PC-3 (cell line): ENCODE data around the gene PSAP. TPM values are rescaled to one million over a fixed set of nuclear protein-coding genes. Genes with fewer than 3 reads are reported as not detected.

ENCODE experiments used
- ATAC-seq: fragments of 200-7000 bp; cut with Tn5 transposase; 2 replicates; pipeline ENCODE4 v1.9.1; 2020; ENCODE audit warnings: mild to moderate bottlenecking, moderate library complexity
- BruUV-seq: library from RNA; stranded (reverse); fragments of 400-500 nt; replicated peaks from 2 replicates; lab custom pipeline; 2021; lab: Mats Ljungman, UMichigan
- CTCF ChIA-PET: fragments of 300-600 bp; sonication (Branson Sonifier 250); formaldehyde crosslinking; loops from one replicate; lab custom pipeline; 2022; ENCODE audit warnings: antibody characterized with exemption; lab: Charles Lee
- POLR2A ChIA-PET: fragments of 300-600 bp; sonication (Branson Sonifier 250); formaldehyde crosslinking; loops from one replicate; lab custom pipeline; 2022; ENCODE audit warnings: antibody characterized with exemption; ENCODE audit not compliant: unreplicated experiment; lab: Charles Lee
- DNase-seq: peaks from one replicate; pipeline ENCODE4 v3.0.0-alpha.2; 2015
- H2AFZ ChIP-seq: fragments of 300-600 bp; sonication (generic); 2 replicates; pipeline ENCODE4 v1.6.0; 2016; ENCODE audit warnings: antibody characterized with exemption, low read length
- H3F3A ChIP-seq: fragments of 300-600 bp; sonication (generic); one replicate; pipeline ENCODE4 v1.6.0; 2017; ENCODE audit warnings: antibody characterized with exemption, low read length, control low read depth, mild to moderate bottlenecking; ENCODE audit not compliant: unreplicated experiment
- H3K27ac ChIP-seq: fragments of 300-600 bp; sonication (generic); 2 replicates; pipeline ENCODE4 v1.5.1; 2016; ENCODE audit warnings: mild to moderate bottlenecking, low read length
- H3K27me3 ChIP-seq: fragments of 300-600 bp; sonication (generic); 2 replicates; pipeline ENCODE4 v1.6.1; 2016; ENCODE audit warnings: low read length, mixed read lengths
- H3K36me3 ChIP-seq: fragments of 300-600 bp; sonication (generic); 2 replicates; pipeline ENCODE4 v1.6.1; 2016; ENCODE audit warnings: low read depth, mixed run types, low read length, mixed read lengths
- H3K4me1 ChIP-seq: fragments of 300-600 bp; sonication (generic); 2 replicates; pipeline ENCODE4 v1.5.1; 2016; ENCODE audit warnings: low read length; ENCODE audit not compliant: insufficient read depth
- H3K4me2 ChIP-seq: fragments of 300-600 bp; sonication (generic); 2 replicates; pipeline ENCODE4 v1.6.0; 2016; ENCODE audit warnings: low read length
- H3K4me3 ChIP-seq: fragments of 300-600 bp; sonication (generic); 2 replicates; pipeline ENCODE4 v1.5.1; 2016; ENCODE audit warnings: mild to moderate bottlenecking, low read length, mixed read lengths
- H3K79me2 ChIP-seq: fragments of 300-600 bp; sonication (generic); 2 replicates; pipeline ENCODE4 v1.6.1; 2017; ENCODE audit warnings: low read length, mixed read lengths
- H3K9ac ChIP-seq: fragments of 300-600 bp; sonication (generic); 2 replicates; pipeline ENCODE4 v1.6.0; 2016; ENCODE audit warnings: mild to moderate bottlenecking, low read length
- H3K9me2 ChIP-seq: fragments of 300-600 bp; sonication (generic); replicated peaks from 2 replicates; pipeline ENCODE4 v1.6.1; 2016; ENCODE audit warnings: mixed run types, low read length, mixed read lengths
- H3K9me3 ChIP-seq: fragments of 300-600 bp; sonication (generic); 2 replicates; pipeline ENCODE4 v1.6.1; 2016; ENCODE audit warnings: low read length, mixed read lengths
- H4K20me1 ChIP-seq: fragments of 300-600 bp; sonication (generic); 2 replicates; pipeline ENCODE4 v1.6.1; 2016; ENCODE audit warnings: low read length, mixed read lengths
- CTCF ChIP-seq: fragments of 300-600 bp; sonication (generic); conservative IDR thresholded peaks from 2 replicates; pipeline ENCODE4 v1.5.1; 2017; ENCODE audit warnings: antibody characterized with exemption, low read depth, mild to moderate bottlenecking, low read length
- EZH2 ChIP-seq: fragments of 300-600 bp; sonication (generic); IDR thresholded peaks from one replicate; pipeline ENCODE4 v1.6.1; 2017; ENCODE audit warnings: antibody characterized with exemption, mild to moderate bottlenecking, low read length; ENCODE audit not compliant: unreplicated experiment
- EZH2phosphoT487 ChIP-seq: fragments of 300-600 bp; sonication (generic); IDR thresholded peaks from 2 replicates; pipeline ENCODE4 v1.6.1; 2018; ENCODE audit warnings: mild to moderate bottlenecking, antibody characterized with exemption, low read length, borderline replicate concordance
- intact Hi-C: fragments of 100-400 bp; cut with micrococcal nuclease; formaldehyde crosslinking; loops from 2 replicates; pipeline ENCODE4 v1.9.0; 2023
- total RNA-seq: library from RNA; depleted of rRNA; stranded (reverse); fragments of >200 nt; gene quantifications from 2 replicates; pipeline ENCODE4 v1.2.3, GENCODE V29; 2014

Gene PSAP
- total RNA-seq, 1 experiment from 2014 or later: 334 TPM

- Histone ChIP-seq H3K4me2 (peak overlapping the region; percentile 99), H2AFZ (peak overlapping the region; percentile 99), H3K9me2 (no peaks in the 10 kb centered on the region), H3K4me3 (peak overlapping the region; percentile 85), H3K4me1 (peaks cover 5% of the 10 kb centered on the region), H3K27ac (peak overlapping the region; percentile 45), H4K20me1 (no peaks in the 10 kb centered on the region), H3K79me2 (no peaks in the 10 kb centered on the region), H3F3A (no peaks in the 10 kb centered on the region), H3K9ac (peak overlapping the region; percentile 61), H3K9me3 (no peaks in the 10 kb centered on the region), H3K27me3 (no peaks in the 10 kb centered on the region), H3K36me3 (no peaks in the 10 kb centered on the region)
- ChIA-PET POLR2A (interaction anchor here (0.6 kb wide), 2 partner anchors 17 to 28 kb away, joined by 3 read pairs; no protein-coding TSS in a partner anchor), CTCF (no interaction called here)
- peak; percentile 42 for DNase-seq
- peak; percentile 78 for ATAC-seq
- no TSS peak for BruUV-seq
- intact Hi-C loops: loop anchor here (2.0 to 5.0 kb wide), 2 partner anchors 37 to 50 kb away; partner anchors contain the start of gene PSAP
- peak; percentile 22; the same call in 1 of the 2 replicates for TF ChIP-seq CTCF
- TF ChIP-seq EZH2phosphoT487: no peak
Observed at GRCh38 chr10:71888623-71889387, 37.8 kb upstream of the PSAP start.

GRCh38 chr10:71888248-71888622, 37.2 kb upstream of the PSAP start:
- H3K9ac ChIP-seq: no peak overlapping the region; the same call in 1 of the 2 replicates
- peak overlapping the region; percentile 99 for H2AFZ ChIP-seq

More at GRCh38 chr10:71888248-71888622, 37.2 kb upstream of the PSAP start:
- peak overlapping the region; percentile 85 for H3K4me3 ChIP-seq
- no peaks in the 10 kb centered on the region for H3K9me2 ChIP-seq
- ChIA-PET CTCF (no interaction called here), POLR2A (interaction anchor here (0.6 kb wide), 1 partner anchor 17 kb away, joined by 3 read pairs; no protein-coding TSS in a partner anchor)
- DNase-seq: no peak
- BruUV-seq: TSS peak; percentile 83
- peaks cover 5% of the 10 kb centered on the region for H3K4me1 ChIP-seq
- no peaks in the 10 kb centered on the region for H3K79me2 ChIP-seq
- TF ChIP-seq CTCF: no peak
- no peak for TF ChIP-seq EZH2
- TF ChIP-seq EZH2phosphoT487: no peak
- no peaks in the 10 kb centered on the region for H4K20me1 ChIP-seq
- no peaks in the 10 kb centered on the region for H3K9me3 ChIP-seq
- no peak for ATAC-seq
- no peak overlapping the region for H3K27ac ChIP-seq
- no peaks in the 10 kb centered on the region for H3K27me3 ChIP-seq
- no peaks in the 10 kb centered on the region for H3F3A ChIP-seq
- H3K4me2 ChIP-seq: peak overlapping the region; percentile 99
- intact Hi-C loops: loop anchor here (2.0 to 5.0 kb wide), 2 partner anchors 36 to 49 kb away; partner anchors contain the start of gene PSAP
- no peaks in the 10 kb centered on the region for H3K36me3 ChIP-seq
